Brain microvascular endothelial cell (primary cell): ENCODE results near the gene PRKN.

Experiments used
- DNase-seq: peaks from one replicate; pipeline ENCODE4 v3.0.0-alpha.2; 2020
- H3K27ac ChIP-seq: fragments of 250-450 bp; sonication (Bioruptor Pico); 2 replicates; pipeline ENCODE4 v1.5.1; 2020; ENCODE audit warnings: mild to moderate bottlenecking, moderate library complexity
- H3K27me3 ChIP-seq: fragments of 250-450 bp; sonication (Bioruptor Pico); replicated peaks from 2 replicates; pipeline ENCODE4 v1.5.1; 2020; ENCODE audit warnings: mild to moderate bottlenecking
- H3K36me3 ChIP-seq: fragments of 250-450 bp; sonication (Bioruptor Pico); replicated peaks from 2 replicates; pipeline ENCODE4 v1.5.1; 2020; ENCODE audit warnings: mild to moderate bottlenecking
- H3K4me3 ChIP-seq: 2 replicates; pipeline ENCODE4 v1.5.1; 2011; ENCODE audit warnings: low read depth, mild to moderate bottlenecking, control low read depth, low read length, moderate library complexity
- CTCF ChIP-seq: IDR thresholded peaks from 2 replicates; pipeline ENCODE4 v1.5.1; 2011; ENCODE audit warnings: low read depth, mild to moderate bottlenecking, moderate library complexity, low read length, control low read depth, inconsistent platforms; ENCODE audit errors: missing control alignments
- in situ Hi-C: cut with HindIII; loops from 2 replicates; pipeline ENCODE4 v1.10.0; 2017; ENCODE audit warnings: low sequenced_read_pairs, low pct_ligation_motif_present

PRKN gene

GRCh38 chr6:161494566-161494965 lies 1233.0 kb downstream of the PRKN start:
- in situ Hi-C loops: no loop called here
- no peak for TF ChIP-seq CTCF
- Histone ChIP-seq H3K4me3 (no peak overlapping the region), H3K27ac (no peak overlapping the region), H3K36me3 (no peaks in the 10 kb centered on the region), H3K27me3 (no peaks in the 10 kb centered on the region)
- DNase-seq: no peak

- Histone ChIP-seq H3K27ac (no peak overlapping the region), H3K4me3 (no peak overlapping the region), H3K36me3 (no peaks in the 10 kb centered on the region), H3K27me3 (no peaks in the 10 kb centered on the region)
- in situ Hi-C loops: no loop called here
- no peak for TF ChIP-seq CTCF
- no peak for DNase-seq
Measured at GRCh38 chr6:161493576-161494118, 1233.9 kb downstream of the PRKN start.

DNA sequence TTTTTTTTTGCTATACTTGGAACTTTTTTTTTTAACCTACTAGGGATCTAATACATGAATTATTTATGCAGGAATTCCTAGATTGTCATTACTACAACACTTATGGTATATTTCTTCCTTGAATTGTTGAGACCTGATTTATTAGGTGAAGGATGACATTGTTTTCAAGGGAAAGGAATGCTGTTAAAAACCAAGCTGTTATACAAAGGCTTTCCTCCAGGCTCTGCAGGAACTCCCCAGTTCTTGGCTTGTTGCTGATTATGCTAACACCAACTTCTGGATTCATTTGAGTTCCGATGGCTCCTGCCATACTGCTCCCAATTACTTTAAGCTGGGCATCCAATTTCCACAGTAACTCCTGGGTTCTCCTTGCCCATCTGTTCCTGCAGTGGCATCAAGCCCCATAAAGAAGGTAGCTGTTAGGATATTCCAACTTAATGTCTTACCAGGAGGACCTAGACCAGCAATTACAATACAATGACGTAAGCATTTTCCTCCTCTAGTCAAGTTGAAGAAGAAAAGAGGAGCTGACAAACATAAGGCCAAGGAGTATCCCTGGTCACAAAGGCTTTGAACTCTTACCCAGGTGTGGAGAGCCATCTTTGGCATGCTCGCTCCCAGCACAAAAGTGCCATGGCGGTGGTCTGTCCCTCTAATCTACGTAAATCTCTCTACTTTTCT lies 1237.8 kb downstream of the PRKN start:
- no peak for TF ChIP-seq CTCF
- Histone ChIP-seq H3K4me3 (no peak overlapping the region), H3K36me3 (no peaks in the 10 kb centered on the region), H3K27ac (no peak overlapping the region), H3K27me3 (no peaks in the 10 kb centered on the region)
- DNase-seq: no peak
- in situ Hi-C loops: no loop called here

GRCh38 chr6:161487694-161488093 lies 1239.9 kb downstream of the PRKN start:
- DNase-seq: no peak
- Histone ChIP-seq H3K27ac (no peak overlapping the region), H3K36me3 (no peaks in the 10 kb centered on the region), H3K27me3 (no peaks in the 10 kb centered on the region), H3K4me3 (no peak overlapping the region)
- TF ChIP-seq CTCF: no peak
- in situ Hi-C loops: no loop called here

GRCh38 chr6:161487217-161487531 lies 1240.4 kb downstream of the PRKN start:
- Histone ChIP-seq H3K27ac (no peak overlapping the region), H3K27me3 (no peaks in the 10 kb centered on the region), H3K36me3 (no peaks in the 10 kb centered on the region), H3K4me3 (no peak overlapping the region)
- DNase-seq: no peak
- in situ Hi-C loops: no loop called here
- no peak for TF ChIP-seq CTCF
